Activated CD8-positive, alpha-beta memory T cell treated with anti-CD3 and anti-CD28 coated beads, Interleukin-2, amount 50 U/mL, for 1 hour (primary cell): ENCODE measurements around the gene DDX50.
A peak's percentile ranks its signal among the peaks of the same experiment; 100 is the strongest.
"Not testable (repeated sequence)": the region's sequence is repeated elsewhere in the genome, so short reads cannot be mapped to it uniquely, and the experiment has no call there.

Source experiments
- DNase-seq: peaks from one replicate; pipeline ENCODE4 v3.0.0-alpha.2; 2020; ENCODE audit errors: extremely low read depth

DDX50 gene

GRCh38 chr10:68901105-68901927 lies at the start of gene DDX50:
TSS of gene DDX50 (plus strand) at chr10:68901315. CDS start at chr10:68901385, 70 bp downstream.
- DNase-seq, result peak; percentile 96

DNA sequence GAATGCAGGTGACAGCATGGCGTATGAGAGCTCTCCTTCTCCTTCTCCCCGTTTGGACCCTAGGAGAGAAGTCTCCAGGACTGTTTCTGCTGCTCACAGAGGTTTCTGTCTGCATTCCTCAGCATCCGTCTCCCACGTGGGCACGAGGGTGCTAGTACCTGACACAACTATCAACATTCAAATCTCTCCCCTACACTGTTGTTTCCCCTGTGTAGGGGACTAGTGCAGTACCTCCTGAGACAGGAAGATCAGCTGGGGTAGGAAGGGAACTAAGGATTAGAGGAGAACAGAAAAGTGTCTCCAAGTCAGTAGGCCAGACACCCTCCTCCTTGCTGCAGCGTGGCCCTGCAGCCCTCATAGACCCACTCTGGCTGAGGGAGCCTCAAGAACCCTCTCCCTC lies 44.8 kb upstream of the DDX50 start:
- DNase-seq, result no peak

GRCh38 chr10:68857005-68857404 lies 44.1 kb upstream of the DDX50 start:
- no peak for DNase-seq

DNA sequence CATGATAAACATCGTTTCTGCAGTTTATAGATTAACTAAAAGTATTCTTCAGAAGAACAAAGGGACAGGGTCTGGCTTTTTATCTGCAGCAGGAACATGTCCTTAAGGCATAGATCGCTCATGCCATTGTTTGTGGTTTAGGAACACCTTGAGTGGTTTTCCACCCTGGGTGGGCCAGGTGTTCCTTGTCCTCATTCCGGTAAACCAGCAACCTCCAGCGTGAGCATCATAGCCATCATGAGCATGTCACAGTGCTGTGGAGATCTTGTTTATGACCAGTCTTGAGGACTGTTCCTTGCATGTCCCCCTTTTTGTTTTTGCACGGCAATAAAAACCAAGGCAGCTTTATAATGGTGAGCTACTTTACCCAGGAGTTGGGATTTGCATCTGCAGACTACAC lies 39.9 kb upstream of the DDX50 start:
- no peak for DNase-seq

DNA sequence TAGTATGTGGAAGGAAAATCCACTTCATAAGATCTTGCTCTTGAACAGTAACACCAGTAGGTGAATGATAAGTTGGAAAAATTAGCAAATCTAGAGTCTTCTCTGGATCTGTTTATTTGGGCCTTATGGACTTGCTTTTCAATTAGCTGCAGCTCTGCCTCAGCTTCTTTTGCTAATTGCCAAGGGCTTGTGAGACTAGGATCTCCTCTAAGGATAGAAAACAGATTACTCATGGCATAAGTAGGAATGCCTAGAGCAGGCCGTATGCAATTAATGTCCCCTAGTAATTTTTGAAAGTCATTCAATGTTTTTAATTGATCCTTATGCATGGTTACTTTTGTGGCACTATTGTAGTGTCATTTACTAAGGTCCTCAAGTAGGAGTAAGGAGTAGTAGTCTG lies 36.5 kb upstream of the DDX50 start:
- no peak for DNase-seq

GRCh38 chr10:68868173-68868572 lies 32.9 kb upstream of the DDX50 start:
- not testable (repeated sequence) for DNase-seq

GRCh38 chr10:68869623-68870022 lies 31.5 kb upstream of the DDX50 start:
- DNase-seq, result no peak

GRCh38 chr10:68870061-68870460 lies 31.1 kb upstream of the DDX50 start:
- DNase-seq, result no peak

DNA sequence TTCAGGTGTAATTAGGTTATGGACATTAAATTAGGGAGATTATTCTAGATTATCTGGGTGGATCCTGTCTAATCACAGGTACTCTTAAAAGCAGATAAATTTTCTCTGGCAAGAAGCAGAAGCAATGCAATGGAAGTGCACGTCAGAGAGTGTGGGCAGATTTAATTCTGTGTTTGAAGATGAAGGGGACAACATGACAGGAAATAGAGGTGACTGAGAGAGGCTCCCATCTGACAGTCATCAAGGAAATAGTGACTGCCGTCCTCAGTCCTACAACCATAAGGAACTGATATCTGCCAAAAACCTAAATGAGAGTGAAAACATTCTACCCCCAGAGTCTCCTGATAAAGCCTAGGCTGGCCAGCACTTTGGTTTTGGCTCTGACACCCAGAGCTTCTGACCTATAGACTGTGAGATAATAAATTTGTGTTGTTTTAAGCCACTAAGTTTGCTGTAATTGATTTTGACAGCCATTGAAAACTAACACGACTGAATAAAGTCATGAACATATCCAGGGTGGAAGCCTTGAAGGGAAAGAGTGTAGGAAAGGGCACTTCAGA lies 30.5 kb upstream of the DDX50 start:
- DNase-seq, result no peak

DNA sequence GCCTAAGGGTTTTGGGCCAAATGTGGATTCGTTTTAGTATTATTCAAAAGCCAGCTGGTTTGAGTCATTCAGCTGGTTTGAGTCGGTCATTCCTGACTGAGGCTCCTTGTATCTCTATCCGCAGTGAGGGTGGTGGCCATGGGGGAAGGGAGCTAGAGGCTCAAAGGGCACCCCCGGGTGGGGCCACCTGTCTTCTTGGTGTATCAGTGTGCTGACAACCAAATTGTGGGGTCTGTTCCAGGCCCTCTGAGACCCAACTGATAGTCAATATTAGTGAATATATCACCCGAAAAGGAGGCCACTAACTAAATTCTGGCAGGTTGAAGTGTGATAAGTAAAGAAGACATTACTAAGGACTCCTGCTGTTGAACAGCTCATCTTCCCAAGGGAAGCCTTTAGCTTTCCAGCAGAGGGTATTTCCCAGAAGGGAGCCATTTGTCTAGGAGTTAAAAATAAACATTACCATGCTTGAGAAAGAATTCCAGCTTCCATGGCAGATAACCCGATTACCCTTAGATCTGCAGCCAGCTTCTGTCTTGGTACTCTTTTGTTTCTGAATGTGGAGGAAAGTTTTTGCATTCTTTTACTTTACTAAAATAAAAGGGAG lies 29.9 kb upstream of the DDX50 start:
- DNase-seq, result no peak

DNA sequence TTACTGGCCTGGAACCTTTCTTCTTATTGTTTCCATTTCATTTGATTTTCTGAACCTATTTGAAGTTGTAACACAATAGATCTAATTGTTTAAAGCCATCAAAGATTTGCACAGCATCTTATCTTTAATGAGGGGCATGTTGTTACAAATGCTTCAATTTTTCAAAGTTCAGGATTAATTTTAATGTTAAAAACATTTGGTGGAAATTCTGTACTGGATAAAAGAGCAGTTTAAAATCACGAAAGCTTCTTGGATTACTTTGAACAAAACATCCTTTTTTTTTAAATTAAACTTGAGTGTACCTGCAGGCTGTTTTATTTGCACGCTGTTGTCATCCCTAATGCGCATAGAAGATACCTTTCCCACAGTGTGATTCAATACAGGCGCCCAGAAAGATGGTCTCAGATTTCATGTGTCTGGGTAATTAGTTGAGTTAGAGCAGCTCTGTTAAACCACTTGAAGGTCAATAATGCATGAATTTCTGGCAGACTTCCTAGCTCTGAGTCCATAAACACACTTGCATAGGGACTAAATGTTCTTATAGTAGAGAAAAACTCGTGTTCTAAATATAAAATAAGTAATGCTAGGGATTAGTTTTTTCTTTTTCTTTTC lies 29.3 kb upstream of the DDX50 start:
- no peak for DNase-seq

GRCh38 chr10:68876246-68877138 lies 24.6 kb upstream of the DDX50 start:
- no peak for DNase-seq

GRCh38 chr10:68877482-68878110 lies 23.5 kb upstream of the DDX50 start:
- DNase-seq, result no peak

DNA sequence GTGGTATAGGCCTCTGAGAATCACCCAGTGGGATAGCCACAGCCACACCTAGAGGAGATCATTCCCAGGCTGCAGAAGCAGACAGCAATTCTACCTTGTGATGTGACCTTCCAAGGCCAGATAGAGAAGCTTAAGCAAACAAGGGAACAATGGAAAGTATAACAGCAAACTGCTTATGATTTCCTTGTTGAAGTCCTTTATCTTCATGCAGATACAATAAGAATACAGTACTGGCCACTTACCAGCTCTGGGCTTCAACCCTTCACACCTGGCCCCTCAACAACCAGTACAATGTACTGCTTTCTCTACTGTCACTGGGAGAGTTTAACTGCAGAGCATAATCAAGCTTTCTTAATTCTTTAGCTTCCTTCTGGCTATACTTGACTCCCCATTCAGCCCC lies 22.6 kb upstream of the DDX50 start:
- no peak for DNase-seq

DNA sequence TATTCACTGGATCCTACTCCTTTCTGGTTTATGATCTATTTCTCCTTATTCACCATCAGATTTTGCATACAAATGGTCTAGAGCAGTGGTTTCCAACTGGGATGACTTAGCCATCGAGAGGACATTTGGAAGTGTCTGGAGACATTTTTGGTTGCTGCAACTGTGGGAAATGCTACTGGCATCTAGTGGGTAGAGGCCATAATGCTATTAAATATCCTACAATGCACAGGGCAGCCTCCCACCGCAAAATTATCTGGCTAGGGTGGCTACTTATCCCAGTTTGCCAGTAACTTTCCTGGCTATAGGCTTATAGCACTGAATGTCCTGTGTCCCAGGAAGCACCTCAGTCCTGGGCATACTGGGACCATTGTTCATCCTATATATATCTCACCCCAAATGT lies 21.5 kb upstream of the DDX50 start:
- no peak for DNase-seq

- no peak for DNase-seq
These were observed 20.9 kb upstream of the DDX50 start for GRCh38 chr10:68880181-68880580.

- no peak for DNase-seq
These were observed 6.1 kb upstream of the DDX50 start for GRCh38 chr10:68895041-68895440.

- no peak for DNase-seq
These were observed 3.8 kb upstream of the DDX50 start for GRCh38 chr10:68897336-68897741.

GRCh38 chr10:68899186-68899745 lies 1.8 kb upstream of the DDX50 start:
- DNase-seq, result no peak

DNA sequence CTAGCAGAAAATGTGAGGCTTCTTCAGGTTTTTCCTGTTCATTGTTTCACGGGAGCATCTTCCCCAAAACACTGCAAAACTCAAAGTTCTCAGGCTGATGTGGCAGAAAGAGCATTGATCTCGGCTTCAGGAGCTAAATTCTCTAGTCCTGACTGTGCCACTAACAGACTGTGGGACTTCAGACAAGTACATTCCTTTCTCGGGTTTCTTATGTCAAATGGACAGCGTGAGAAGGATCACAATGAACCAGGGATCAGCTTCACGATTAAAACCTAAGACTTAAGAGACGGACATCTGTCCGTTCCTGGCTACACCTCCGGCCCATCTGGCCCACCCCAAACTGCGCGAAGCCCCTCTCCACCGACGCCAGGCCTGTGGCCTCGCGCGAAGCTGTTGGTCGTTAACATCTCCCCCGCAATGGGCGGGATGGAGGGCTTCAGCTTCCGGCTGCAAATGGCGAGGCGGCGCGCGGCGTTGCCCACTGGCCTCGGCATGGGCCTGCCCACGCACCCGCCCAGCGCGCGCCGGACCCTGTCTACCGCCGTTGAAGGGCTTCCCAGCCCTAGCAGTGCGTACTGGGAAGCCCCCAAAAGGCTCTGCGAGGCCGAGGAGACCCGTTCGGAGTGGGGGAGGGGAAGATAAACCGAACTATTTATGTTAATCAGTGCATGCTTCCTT lies 549 bp upstream of the DDX50 start:
- DNase-seq, result no peak
